WTC11 (cell line): ENCODE measurements around the gene PDAP1.

ENCODE experiments used
- ATF3 ChIP-seq: sonication (generic); formaldehyde crosslinking; conservative IDR thresholded peaks from 2 replicates; pipeline ENCODE4 v1.8.1; 2022; ENCODE audit warnings: mild to moderate bottlenecking, missing genetic modification reagents
- E2F4 ChIP-seq: sonication (generic); formaldehyde crosslinking; IDR thresholded peaks from 2 replicates; pipeline ENCODE4 v1.8.1; 2022; ENCODE audit warnings: low read depth, mild to moderate bottlenecking, moderate library complexity, missing genetic modification reagents, borderline replicate concordance
- SP1 ChIP-seq: sonication (generic); formaldehyde crosslinking; conservative IDR thresholded peaks from 2 replicates; pipeline ENCODE4 v1.8.1; 2022; ENCODE audit warnings: missing genetic modification reagents
- USF2 ChIP-seq: sonication (generic); formaldehyde crosslinking; IDR thresholded peaks from 2 replicates; pipeline ENCODE4 v1.8.1; 2023; ENCODE audit warnings: mild to moderate bottlenecking, missing genetic modification reagents, moderate library complexity
- ZNF138 ChIP-seq: sonication (generic); formaldehyde crosslinking; conservative IDR thresholded peaks from 2 replicates; pipeline ENCODE4 v1.8.1; 2022; ENCODE audit warnings: mild to moderate bottlenecking, moderate library complexity, missing genetic modification reagents
- ZNF317 ChIP-seq: sonication (generic); formaldehyde crosslinking; IDR thresholded peaks from 2 replicates; pipeline ENCODE4 v1.8.1; 2023; ENCODE audit warnings: low read depth, mild to moderate bottlenecking, moderate library complexity, missing genetic modification reagents, borderline replicate concordance
- TF ChIP-seq, protein P1 (sequence below): sonication (generic); formaldehyde crosslinking; IDR thresholded peaks from 2 replicates; pipeline ENCODE4 v1.8.0; 2022; ENCODE audit warnings: mild to moderate bottlenecking, missing genetic modification reagents
- TF ChIP-seq, protein P2 (sequence below): fragments of 200-600 bp; IDR thresholded peaks from 2 replicates; pipeline ENCODE4 v1.8.0; 2022; ENCODE audit warnings: antibody characterized with exemption

DNA sequence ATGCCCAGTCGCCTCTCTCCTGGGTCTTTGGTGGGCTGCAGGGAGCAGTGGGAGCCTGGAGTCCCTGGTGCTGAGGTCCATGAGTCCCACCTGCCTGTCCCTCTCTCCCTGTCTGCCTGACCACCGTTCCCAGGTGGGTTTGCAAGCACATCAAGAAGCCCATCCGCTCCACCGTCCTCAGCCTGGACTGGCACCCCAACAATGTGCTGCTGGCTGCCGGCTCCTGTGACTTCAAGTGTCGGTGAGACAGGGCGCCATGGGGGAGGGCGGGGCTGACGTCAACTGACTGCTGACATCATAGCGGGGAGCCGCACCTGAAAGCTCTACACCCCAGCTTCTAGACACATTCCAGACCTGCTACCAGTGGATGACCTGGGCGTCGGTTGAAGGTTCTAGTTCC, 18.6 kb downstream of the PDAP1 start:
- TF ChIP-seq ZNF317 (CRISPR knock-in tag) (no peak), E2F4 (CRISPR knock-in tag) (no peak), ATF3 (no peak), ZNF138 (CRISPR knock-in tag) (no peak), USF2 (CRISPR knock-in tag) (no peak), SP1 (CRISPR knock-in tag) (no peak)
- TF ChIP-seq, protein P1, sequence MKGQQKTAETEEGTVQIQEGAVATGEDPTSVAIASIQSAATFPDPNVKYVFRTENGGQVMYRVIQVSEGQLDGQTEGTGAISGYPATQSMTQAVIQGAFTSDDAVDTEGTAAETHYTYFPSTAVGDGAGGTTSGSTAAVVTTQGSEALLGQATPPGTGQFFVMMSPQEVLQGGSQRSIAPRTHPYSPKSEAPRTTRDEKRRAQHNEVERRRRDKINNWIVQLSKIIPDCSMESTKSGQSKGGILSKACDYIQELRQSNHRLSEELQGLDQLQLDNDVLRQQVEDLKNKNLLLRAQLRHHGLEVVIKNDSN = no peak
- TF ChIP-seq, protein P2, sequence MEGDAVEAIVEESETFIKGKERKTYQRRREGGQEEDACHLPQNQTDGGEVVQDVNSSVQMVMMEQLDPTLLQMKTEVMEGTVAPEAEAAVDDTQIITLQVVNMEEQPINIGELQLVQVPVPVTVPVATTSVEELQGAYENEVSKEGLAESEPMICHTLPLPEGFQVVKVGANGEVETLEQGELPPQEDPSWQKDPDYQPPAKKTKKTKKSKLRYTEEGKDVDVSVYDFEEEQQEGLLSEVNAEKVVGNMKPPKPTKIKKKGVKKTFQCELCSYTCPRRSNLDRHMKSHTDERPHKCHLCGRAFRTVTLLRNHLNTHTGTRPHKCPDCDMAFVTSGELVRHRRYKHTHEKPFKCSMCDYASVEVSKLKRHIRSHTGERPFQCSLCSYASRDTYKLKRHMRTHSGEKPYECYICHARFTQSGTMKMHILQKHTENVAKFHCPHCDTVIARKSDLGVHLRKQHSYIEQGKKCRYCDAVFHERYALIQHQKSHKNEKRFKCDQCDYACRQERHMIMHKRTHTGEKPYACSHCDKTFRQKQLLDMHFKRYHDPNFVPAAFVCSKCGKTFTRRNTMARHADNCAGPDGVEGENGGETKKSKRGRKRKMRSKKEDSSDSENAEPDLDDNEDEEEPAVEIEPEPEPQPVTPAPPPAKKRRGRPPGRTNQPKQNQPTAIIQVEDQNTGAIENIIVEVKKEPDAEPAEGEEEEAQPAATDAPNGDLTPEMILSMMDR = no peak
